SW 1271 (cell line): ENCODE data around the gene SPRY2.

Experiments
- DNase-seq, 2 experiments: peaks; one replicate each; lab custom pipeline; 2025; lab: John Stamatoyannopoulos, UW

Gene SPRY2

DNA sequence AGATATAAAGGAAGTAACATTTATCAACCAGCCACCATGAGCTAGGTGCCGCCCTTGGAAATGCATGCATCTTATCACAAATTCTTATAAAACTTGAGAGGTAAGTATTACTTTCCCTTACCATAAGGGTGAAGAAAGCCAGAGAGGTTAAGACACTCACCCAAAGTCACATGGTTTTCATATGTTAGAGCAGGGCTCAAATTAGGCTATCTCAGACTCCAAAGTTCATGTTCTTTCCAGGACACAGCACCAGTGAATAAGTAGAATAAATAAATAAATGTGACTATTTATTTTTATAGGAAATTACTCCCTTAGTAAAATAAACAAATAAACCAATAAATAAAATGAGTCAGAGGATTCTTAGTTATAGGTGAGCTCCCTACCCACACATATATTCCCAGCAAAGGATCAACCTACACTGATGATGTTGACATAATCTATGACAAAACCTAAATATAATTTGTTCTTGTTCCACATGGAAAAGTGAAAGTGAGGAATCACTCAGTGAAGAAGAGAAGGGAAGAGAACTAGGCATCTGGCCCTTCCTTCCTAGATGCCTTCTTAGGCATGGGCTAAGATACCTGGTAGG, 27.2 kb downstream of the SPRY2 start:
- no peak for DNase-seq

DNA sequence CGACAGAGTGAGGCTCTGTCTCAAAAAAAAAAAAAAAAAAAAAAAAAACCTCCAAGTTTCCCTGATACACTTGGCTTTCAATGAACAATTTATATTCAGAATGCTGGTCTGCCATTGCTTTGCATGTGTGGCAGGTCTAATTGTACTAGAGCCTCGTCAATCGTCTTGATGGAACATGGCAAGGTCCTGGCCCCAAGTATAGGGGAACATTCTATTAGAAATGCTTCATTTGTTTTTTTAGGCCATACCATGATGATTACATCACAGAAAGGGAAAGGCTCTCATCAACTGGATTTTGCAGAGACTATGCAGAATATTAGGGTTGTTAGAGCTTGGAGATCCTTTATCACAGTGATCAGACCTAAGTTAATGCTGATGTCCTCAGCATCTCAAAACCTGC, 28.0 kb downstream of the SPRY2 start:
- DNase-seq, result no peak

DNA sequence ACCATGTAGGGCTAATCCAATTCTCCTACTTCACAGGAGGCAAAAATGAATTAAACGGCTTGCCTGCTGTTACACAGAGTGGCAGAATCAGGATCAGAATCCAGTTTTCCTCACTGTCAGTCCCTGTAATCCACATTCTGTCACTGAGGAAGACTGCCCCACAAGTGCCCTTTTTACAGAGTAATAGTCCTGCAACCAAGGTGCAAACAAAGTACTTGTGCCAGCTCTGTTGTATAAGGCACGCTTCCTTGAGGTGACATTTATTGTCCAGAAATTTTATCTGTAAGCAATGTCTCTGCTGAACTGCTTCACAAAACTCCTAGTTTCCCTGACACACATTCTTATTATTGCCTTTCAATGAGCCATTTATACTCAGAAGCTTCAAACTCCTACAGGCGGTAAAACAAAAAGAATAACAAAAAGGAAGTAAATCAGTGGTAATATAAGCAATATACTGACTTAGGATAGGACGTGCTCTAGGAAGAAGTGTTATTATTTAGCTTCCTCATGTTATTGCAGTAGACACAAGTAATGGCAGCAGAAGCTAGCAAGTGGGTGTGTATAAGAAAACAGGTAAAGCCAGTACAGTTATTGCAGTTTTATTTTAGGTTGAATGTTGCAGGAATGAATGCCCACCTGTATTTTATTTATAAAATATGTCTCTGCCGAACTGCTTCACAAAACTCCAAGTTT, 28.8 kb downstream of the SPRY2 start:
- DNase-seq, result no peak

DNA sequence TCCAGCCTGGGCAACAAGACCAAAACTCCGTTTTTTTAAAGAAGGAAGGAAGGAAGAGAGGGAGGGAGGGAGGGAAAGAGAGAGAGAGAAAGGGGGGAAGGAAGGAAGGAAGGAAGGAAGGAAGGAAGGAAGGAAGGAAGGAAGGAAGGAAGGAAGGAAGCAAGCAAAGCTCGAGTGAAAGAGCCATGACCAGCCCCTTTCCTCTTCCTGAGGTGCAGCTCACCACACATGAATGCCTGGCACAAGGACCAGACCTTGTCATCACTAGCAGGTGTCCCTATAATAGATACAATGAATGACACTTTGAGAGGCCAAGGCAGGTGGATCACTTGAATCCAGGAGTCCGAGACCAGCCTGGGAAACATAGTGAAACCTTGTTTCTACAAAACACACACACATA, 31.0 kb downstream of the SPRY2 start:
- no peak for DNase-seq

DNA sequence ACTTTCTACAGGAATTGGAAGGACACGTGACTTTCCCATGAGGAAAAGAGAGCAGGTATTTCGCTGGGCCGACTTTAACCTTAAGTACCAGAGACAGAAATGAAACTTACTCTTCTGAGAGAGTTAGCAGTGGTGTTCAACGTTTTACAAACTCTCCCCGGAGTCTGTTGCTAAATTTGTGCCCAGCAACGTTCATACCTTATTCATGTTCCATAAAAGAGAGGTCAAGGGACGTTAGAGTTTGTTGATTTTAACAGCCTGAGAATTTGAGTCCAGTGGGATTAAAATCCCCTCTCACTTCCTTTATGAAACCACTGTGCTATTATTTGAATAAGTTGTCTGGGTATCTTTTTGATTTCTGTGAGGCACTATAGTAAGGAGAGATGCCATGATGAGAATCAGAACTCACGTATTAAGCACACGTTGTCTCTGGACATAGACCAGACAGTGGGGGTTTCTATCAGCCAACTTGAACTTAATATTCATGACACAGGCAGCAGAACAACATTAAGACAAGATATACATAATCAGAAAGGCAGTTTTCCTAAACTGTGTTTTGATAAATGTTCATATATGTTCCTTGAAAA, 33.4 kb downstream of the SPRY2 start:
- DNase-seq, result no peak

- no peak for DNase-seq
Measured at GRCh38 chr13:80306337-80306972, 34.5 kb downstream of the SPRY2 start.

GRCh38 chr13:80305737-80306136, 35.2 kb downstream of the SPRY2 start:
- no peak for DNase-seq

DNA sequence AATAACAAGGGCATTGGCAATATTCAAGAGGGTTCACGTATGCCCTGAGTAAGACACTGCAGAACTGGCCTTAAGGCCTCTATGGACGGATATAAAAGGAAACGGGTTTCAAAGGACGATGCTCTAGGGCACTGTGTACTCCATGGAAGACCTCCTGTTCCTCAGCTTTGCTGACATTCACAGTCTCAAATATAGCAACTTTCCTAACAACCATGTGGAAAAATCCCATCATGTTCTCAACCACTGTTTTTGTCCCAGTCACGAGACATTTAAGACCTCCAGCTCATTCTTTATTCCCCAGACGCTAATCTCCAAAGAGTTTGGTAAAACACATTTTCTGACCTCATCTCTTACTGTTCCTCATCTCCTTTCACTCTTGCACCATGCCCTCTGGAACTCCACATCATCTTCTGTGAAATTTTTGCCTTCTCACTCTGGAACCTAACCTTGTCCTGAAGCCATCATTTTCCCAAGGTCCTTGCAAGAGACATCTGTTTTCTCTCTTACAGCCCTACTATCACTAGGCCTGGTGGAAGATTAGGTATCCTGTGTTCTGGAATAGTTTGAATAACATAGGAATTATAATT, 37.6 kb downstream of the SPRY2 start:
- DNase-seq, result no peak

GRCh38 chr13:80299046-80299445, 41.9 kb downstream of the SPRY2 start:
- no peak for DNase-seq

DNA sequence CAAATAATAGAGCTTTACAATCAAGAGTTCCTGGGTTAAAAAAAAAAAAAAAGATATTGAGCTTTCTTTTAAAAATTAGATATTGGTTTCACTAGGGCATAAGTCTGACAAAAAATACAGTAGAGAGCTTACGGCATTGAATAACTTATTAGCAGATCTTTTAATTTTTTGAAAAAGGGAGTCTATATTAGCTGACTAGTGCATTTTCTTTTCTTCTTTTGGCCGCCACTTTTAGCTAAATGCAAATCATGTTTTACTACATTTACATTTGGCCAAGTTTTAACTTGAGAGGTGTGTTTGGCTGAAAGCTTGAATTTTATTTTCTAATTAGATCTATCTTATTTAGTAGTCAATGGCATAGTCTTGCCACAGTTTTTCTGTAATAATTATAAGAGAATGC, 43.4 kb downstream of the SPRY2 start:
- no peak for DNase-seq

DNA sequence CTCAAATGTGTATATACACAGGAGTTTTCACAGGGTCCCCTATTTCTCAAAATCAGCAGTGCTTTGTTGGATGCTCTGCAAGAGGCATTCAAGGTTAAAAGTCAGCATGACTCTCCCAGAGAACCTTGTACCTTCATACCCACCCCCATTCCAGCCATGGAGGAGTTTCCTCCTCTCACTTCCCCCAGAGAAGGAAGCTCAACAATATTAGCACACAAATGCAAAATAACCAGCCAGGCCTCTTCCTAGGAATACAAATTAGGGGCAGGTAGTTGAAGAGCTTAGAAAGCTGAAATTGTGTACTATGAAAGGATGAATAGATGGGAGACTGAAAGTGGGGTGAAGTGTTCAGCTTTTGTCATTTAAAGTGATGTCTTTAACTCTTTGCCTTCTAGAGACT, 43.8 kb downstream of the SPRY2 start:
- no peak for DNase-seq

DNA sequence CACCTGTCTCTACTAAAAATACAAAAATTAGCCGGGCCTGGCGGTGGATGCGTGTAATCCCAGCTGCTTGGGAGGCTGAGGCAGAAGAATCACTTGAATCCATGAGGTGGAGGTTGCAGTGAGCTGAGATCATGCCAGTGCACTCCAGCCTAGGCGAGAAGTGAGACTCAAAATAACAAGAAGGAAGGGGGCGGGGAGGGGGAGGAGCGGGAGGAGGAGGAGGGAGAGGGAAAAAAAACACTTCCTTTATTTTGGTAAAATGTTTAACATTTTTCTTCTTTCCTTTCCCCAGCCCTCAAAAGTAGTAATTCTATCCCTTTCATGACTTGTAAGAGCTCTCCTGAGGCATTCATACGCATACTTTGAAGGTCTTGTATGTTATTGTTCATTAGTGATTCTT, 44.3 kb downstream of the SPRY2 start:
- DNase-seq, result no peak

DNA sequence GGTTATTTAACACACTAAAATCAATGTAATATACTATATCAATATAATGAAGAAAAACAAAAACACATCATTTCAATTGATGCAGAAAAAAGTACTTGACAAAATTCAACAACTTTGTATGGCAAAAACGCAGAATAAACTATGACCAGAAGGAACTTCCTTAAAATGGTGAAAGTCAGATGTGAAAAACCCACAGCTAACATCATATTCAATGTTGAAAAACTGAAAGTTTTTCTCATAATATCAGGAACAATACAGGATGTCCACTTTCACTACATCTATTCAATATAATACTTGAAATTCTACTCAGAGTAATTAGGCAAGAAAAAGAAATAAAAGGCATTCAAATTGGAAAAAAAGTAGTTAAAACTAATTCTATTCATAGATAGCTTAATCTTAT, 50.3 kb downstream of the SPRY2 start:
- DNase-seq, result no peak
